ENCODE measurements around the gene SND1.

- TF ChIP-seq EZH2phosphoT487 (IDR thresholded peaks at IDR 0.05; ENCODE audit: low read length) (no peak), EZH2 (optimal IDR thresholded peaks at IDR 0.05; ENCODE audit: low read depth, low read length) (no peak)
- TF ChIP-seq, protein P1, sequence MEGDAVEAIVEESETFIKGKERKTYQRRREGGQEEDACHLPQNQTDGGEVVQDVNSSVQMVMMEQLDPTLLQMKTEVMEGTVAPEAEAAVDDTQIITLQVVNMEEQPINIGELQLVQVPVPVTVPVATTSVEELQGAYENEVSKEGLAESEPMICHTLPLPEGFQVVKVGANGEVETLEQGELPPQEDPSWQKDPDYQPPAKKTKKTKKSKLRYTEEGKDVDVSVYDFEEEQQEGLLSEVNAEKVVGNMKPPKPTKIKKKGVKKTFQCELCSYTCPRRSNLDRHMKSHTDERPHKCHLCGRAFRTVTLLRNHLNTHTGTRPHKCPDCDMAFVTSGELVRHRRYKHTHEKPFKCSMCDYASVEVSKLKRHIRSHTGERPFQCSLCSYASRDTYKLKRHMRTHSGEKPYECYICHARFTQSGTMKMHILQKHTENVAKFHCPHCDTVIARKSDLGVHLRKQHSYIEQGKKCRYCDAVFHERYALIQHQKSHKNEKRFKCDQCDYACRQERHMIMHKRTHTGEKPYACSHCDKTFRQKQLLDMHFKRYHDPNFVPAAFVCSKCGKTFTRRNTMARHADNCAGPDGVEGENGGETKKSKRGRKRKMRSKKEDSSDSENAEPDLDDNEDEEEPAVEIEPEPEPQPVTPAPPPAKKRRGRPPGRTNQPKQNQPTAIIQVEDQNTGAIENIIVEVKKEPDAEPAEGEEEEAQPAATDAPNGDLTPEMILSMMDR (IDR thresholded peaks at IDR 0.05; ENCODE audit: low read length) = no peak
Measured at GRCh38 chr7:127911968-127912511, 260.0 kb downstream of the SND1 start.

Data from MM.1S (cell line).